HG03575 (cell line): ENCODE measurements around the gene FHIT.

Experiments used
- ATAC-seq: cut with Tn5 transposase; IDR thresholded peaks from one replicate; pipeline ENCODE4 v1.9.1; 2021; ENCODE audit not compliant: unreplicated experiment, insufficient number of reproducible peaks, low FRiP score; ENCODE audit errors: extremely low read depth

Gene FHIT

GRCh38 chr3:60323651-60324050, 927.6 kb downstream of the FHIT start:
- no peak for ATAC-seq

DNA sequence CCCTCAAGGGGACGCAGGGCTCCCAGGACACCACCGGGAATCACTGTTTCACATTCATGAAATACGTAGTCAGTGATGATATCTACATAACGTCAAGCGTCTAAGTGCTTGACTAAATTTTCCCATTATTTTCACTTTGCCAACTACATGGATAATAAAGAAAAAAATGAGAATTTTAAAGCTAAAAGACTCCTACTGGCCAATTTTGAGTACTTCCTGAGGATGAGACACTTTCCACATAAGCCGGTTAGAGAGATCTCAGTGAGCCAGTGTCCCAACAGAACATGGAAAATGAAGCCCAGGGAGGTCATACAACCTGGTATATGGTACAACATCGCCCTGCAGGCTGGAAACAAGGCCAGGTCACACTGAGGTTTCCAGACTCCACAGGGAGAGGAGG, 928.1 kb downstream of the FHIT start:
- ATAC-seq, result no peak

DNA sequence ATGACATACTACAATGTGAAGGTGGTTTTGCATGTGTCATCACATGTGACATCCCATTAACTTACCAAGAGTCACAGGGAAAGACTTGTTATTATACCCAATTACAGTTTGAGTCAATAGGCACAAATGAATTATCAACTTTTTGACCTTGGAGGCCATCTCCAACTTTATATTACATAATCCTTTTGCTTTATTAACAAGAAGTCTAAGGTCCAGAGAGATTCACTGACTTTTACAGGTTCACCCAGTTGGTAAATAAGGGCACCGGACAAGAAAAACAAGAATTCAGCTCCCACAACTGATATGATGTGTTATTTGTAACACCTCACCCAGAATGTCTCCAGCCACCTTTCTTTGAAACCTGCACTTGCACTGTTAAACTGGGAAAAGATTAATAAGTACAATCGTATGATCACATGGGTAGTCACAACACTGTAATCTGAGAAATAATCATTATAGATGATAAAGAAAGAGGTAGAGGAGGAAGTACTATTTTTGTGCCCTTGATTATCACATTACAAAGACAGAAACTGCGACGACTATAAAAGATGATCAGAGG, 928.9 kb downstream of the FHIT start:
- ATAC-seq, result no peak

DNA sequence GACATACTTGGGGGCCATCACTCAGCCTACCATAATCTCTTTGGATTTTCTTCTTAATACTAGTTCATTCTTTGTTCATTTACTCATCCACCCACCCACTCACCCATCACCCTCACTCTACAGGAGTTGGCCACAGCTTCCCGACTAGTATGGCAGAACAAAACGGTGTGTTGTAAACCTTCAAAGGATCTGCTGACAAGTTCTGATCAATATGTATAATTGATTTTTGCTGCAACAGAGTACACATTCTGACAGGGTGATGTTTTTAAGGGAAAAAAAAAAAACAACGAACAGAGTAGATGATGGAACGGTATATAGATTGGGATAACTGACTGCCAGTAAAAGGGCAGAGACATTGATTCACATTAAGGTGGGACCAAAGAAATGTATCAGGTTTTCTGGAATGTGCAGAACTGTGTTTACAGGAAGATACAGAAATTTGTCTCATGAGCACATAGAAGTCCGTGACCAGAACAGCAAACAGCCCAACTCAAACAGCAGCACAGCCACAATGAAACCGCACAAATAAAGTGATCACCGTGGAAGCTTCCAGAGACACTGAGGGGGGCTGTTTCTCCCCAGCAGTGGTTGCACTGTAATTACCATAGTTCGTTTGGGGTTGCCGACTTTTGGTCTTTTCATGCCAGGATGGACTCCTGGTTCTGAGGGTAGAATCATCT, 931.9 kb downstream of the FHIT start:
- ATAC-seq, result no peak

- ATAC-seq, result no peak
Measured at GRCh38 chr3:60316121-60316797, 935.0 kb downstream of the FHIT start.

- no peak for ATAC-seq
Measured at GRCh38 chr3:60313951-60314461, 937.2 kb downstream of the FHIT start.

GRCh38 chr3:60313231-60313798, 937.9 kb downstream of the FHIT start:
- no peak for ATAC-seq

DNA sequence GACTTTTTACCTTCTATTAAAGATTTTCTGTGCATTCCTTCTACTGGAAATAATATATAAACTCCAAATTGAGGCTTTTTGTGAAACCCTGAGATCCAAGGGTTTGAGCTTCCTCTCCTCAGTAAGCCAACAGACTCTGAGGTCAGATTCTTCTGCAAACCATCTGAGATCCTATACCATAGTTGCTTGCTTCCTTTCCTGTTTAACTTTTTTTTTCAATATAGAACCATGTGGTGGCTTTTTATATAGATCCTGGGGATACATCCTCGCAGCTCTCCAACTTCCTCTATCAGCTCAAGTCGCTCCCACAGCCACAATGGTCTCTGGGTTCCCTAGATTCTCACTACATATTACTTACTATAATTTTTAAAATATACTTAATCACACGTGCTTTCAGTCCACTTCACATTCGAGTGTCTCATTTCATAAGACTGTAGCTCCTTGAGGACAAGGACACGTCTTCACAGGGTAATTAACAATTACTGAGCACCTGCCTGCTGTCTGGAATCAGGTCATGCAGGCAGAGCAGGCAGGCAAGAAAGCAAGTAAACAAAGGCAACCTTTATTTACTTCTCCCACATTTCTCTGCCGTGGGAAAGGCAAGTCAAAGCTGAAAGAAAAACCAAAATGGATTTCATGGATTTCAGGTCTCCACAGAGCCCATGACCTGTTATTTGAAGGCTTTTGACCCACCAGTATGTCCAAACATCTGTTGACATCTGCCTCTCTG, 941.5 kb downstream of the FHIT start:
- ATAC-seq, result no peak

- no peak for ATAC-seq
Measured at GRCh38 chr3:60308808-60309207, 942.4 kb downstream of the FHIT start.

DNA sequence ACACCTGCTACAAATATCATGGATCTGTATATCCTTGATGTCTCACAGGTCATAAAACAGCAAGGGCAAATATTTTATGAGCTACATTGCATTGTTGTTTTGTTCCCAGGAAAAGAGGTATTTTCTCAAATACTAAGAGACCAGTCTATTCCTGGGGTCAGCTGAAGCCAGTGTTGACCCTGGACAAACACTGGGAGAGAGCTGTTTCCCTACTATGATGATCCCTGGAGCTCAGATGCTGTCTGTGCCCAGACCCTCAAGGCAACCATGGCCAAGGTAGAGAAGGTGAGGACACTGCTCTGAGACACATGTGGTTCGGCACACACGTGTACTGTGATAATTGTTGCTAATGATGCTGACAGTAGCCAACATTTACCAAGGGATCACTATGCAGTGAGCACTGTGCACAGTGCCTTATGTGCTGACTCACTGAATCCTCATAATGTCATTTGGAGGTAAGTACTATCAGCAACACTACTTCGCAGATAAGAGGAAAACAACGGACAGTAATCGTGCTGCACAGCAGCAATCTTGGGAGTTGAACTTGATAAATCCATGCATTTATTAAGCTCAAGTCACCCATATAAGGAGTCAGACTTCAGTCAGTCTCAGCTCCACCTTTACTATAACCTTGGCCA, 943.6 kb downstream of the FHIT start:
- no peak for ATAC-seq

DNA sequence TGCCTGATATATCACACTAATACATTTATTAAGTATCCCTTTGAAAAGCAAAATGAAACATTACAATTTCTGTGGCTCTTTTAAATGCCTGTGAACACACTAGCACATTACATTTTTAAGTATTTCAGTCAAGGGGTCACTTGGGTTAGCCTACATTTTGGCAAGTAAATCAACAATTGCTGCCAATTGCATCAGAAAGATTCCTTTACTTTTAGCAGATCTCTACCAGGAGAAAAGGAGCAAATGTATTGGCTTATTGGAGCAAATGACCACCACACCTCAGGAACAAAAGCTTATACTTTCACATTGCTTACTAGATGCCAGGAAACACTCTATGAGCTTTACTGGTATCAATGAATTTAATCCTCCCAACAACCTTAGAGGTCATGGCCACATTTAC, 947.1 kb downstream of the FHIT start:
- no peak for ATAC-seq

GRCh38 chr3:60303160-60303559, 948.1 kb downstream of the FHIT start:
- ATAC-seq, result no peak

- ATAC-seq, result no peak
Measured at GRCh38 chr3:60301142-60301541, 950.1 kb downstream of the FHIT start.

DNA sequence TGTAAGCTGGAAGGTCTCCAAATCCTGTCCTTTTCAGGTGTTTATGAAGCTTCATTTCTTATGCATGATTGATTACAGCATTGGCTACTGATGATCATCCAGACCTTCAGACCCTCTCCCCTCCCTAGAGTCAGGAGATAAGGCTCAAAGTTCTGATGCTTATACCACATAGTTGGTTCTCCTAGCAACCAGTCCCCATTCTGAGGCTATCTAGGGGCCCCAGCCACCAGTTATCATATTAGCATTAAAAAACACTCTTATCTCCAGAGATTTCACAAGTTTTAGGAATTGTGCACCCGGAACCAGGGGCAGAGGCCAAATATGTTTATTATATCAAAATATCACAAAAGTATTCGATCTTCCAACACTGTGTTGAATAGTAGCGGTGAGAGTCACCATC, 953.1 kb downstream of the FHIT start:
- no peak for ATAC-seq

DNA sequence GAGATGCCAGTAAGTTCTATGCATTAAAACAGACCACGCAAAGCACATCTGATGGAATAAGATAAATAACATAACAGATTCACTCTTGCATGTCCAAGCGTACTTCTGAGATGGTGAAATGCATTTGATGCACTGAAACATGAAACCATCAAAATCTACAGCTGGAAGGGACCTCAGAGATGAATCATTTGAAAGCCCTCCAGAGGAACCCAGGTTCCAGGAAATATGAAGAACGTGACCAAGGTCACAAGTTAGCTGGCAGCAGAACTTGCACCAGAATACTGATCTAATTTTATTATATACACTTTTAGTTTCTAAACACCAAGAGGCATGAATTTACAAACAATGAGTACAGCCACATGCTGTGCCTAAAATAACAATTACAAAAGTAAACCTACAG, 957.1 kb downstream of the FHIT start:
- ATAC-seq, result no peak

- ATAC-seq, result no peak
Measured at GRCh38 chr3:60291115-60291514, 960.1 kb downstream of the FHIT start.

GRCh38 chr3:60290122-60290492, 961.1 kb downstream of the FHIT start:
- ATAC-seq, result no peak

DNA sequence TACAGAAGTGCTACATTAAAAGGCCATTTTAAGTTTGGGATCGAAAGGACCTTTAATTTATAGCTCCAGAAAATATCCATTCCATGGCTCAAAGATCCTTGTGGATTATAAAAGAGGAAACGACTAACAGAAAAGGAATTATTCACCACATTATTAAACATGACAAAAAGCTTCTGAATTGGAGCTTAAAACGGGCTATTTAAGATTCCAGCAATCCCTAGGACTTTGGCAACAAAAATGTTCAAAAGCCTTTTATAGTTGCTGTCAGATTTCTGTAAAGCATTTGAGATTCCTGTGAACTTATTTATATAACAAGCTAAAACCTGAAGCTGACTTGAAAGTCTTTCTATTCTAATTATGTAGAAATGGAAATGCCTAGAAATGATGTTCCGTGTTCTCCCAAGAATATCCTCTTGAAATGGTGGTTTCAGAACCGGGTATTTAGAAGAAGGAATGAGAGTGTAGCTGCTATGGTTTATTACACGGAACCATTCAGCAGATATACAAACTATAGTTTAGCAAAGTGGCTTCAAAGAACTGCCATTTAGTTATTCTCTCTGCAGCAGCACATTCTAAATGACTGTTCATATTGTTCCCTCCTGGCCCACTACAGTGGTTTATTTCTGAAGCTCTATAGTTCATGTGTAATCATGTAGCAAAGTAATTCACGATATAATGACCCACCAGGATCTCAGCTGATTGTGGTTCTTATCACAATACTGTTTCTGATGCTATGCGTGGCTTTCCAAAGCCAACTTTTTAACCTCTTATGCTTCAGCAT, 961.7 kb downstream of the FHIT start:
- no peak for ATAC-seq
